CD14-positive monocyte (primary cell): ENCODE results near the gene NUMBL. TPM values are rescaled to one million over a fixed set of nuclear protein-coding genes. Genes with fewer than 3 reads are reported as not detected.

Source experiments
- DNase-seq, 3 donors: peaks; one replicate each; pipeline ENCODE4 v3.0.0-alpha.2; 2011 to 2022
- H2AFZ ChIP-seq: 2 replicates; pipeline ENCODE4 v1.6.0; 2012; ENCODE audit warnings: mild to moderate bottlenecking, low read depth, low read length, inconsistent platforms; ENCODE audit not compliant: insufficient read depth, poor library complexity, severe bottlenecking
- H3K27ac ChIP-seq, 2 donors: 1 replicate in 1 of 2; 2 replicates in 1 of 2; pipeline ENCODE4 v1.5.1; 2012 to 2013; ENCODE audit warnings: low read length in 2 of 2, control low read depth in 1 of 2, inconsistent platforms in 1 of 2, low read depth in 1 of 2, mild to moderate bottlenecking in 1 of 2
- H3K27me3 ChIP-seq, 2 donors: one replicate each; pipeline versions ENCODE4 v1.6.0 to v1.6.1; 2011 to 2013; ENCODE audit warnings: low read length in 2 of 2; ENCODE audit not compliant: control insufficient read depth in 2 of 2, insufficient read depth in 2 of 2
- H3K36me3 ChIP-seq, 2 donors: replicated peaks in 1 of 2; 1 replicate in 1 of 2; 2 replicates in 1 of 2; pipeline versions ENCODE4 v1.5.1 to v1.6.1; 2012 to 2013; ENCODE audit warnings: low read length in 2 of 2, control low read depth in 1 of 2, inconsistent platforms in 1 of 2, mild to moderate bottlenecking in 1 of 2; ENCODE audit not compliant: insufficient read depth in 2 of 2, control insufficient read depth in 1 of 2
- H3K4me1 ChIP-seq, 2 donors: 1 replicate in 1 of 2; 2 replicates in 1 of 2; pipeline versions ENCODE4 v1.5.1 to v1.6.1; 2012 to 2013; ENCODE audit warnings: low read length in 2 of 2, control low read depth in 1 of 2, inconsistent platforms in 1 of 2, mild to moderate bottlenecking in 1 of 2, moderate library complexity in 1 of 2; ENCODE audit not compliant: insufficient read depth in 2 of 2, control insufficient read depth in 1 of 2
- H3K4me2 ChIP-seq: replicated peaks from 2 replicates; pipeline ENCODE3; 2012; ENCODE audit warnings: low read length, moderate library complexity, mild to moderate bottlenecking; ENCODE audit not compliant: poor library complexity, severe bottlenecking; ENCODE audit errors: extremely low read depth
- H3K4me3 ChIP-seq, 3 experiments: fragments of 200-600 bp in 1 of 3; sonication (generic) in 1 of 3; replicated peaks in 1 of 3; 1 replicate in 2 of 3; 2 replicates in 1 of 3; pipeline ENCODE4 v1.5.1; 2011 to 2013; ENCODE audit warnings: low read length in 3 of 3, mild to moderate bottlenecking in 3 of 3, control low read depth in 2 of 3, low read depth in 2 of 3, inconsistent platforms in 1 of 3, moderate library complexity in 1 of 3
- H3K79me2 ChIP-seq: 2 replicates; pipeline ENCODE4 v1.6.0; 2012; ENCODE audit warnings: mild to moderate bottlenecking, control low read depth, inconsistent platforms, low read length, moderate library complexity; ENCODE audit not compliant: insufficient read depth
- H3K9ac ChIP-seq: 2 replicates; pipeline ENCODE4 v1.6.0; 2017; ENCODE audit warnings: low read length, mild to moderate bottlenecking; ENCODE audit not compliant: insufficient read depth, poor library complexity, severe bottlenecking
- H3K9me3 ChIP-seq, 2 donors: replicated peaks in 1 of 2; 1 replicate in 1 of 2; 2 replicates in 1 of 2; pipeline versions ENCODE4 v1.5.1 to v1.6.1; 2012 to 2013; ENCODE audit warnings: low read length in 2 of 2, control low read depth in 1 of 2; ENCODE audit not compliant: control insufficient read depth in 1 of 2, insufficient read depth in 1 of 2
- H4K20me1 ChIP-seq: 2 replicates; pipeline ENCODE4 v1.6.0; 2012; ENCODE audit warnings: mild to moderate bottlenecking, low read length, control low read depth, moderate library complexity; ENCODE audit not compliant: insufficient read depth
- H3K27ac Mint-ChIP-seq, 7 donors: one replicate each; pipeline ENCODE4 v1.8.0; 2020; ENCODE audit warnings: mild to moderate bottlenecking in 7 of 7, mixed read lengths in 7 of 7, moderate library complexity in 6 of 7, inconsistent platforms in 2 of 7
- H3K27me3 Mint-ChIP-seq, 3 donors: one replicate each; pipeline ENCODE4 v1.8.0; 2021 to 2022; ENCODE audit warnings: low read depth in 3 of 3, mild to moderate bottlenecking in 3 of 3, mixed read lengths in 3 of 3, moderate library complexity in 3 of 3, inconsistent platforms in 1 of 3
- H3K36me3 Mint-ChIP-seq, 2 donors: one replicate each; pipeline ENCODE4 v1.8.0; 2020; ENCODE audit warnings: mixed read lengths in 2 of 2, inconsistent platforms in 1 of 2, mild to moderate bottlenecking in 1 of 2
- H3K4me1 Mint-ChIP-seq: one replicate; pipeline ENCODE4 v1.8.0; 2020; ENCODE audit warnings: mild to moderate bottlenecking, mixed read lengths
- H3K4me3 Mint-ChIP-seq, 2 donors: one replicate each; pipeline ENCODE4 v1.8.0; 2020; ENCODE audit warnings: mild to moderate bottlenecking in 2 of 2, mixed read lengths in 2 of 2, moderate library complexity in 1 of 2
- H3K9me3 Mint-ChIP-seq, 7 donors: one replicate each; pipeline ENCODE4 v1.8.0; 2020 to 2022; ENCODE audit warnings: mixed read lengths in 7 of 7, mild to moderate bottlenecking in 6 of 7, moderate library complexity in 6 of 7, inconsistent platforms in 2 of 7
- CTCF ChIP-seq: fragments of 200-600 bp; IDR thresholded peaks from one replicate; pipeline ENCODE4 v1.8.0; 2022; ENCODE audit warnings: antibody characterized with exemption, mild to moderate bottlenecking
- WGBS: methylation state at CpG from one replicate; pipeline ENCODE4 v1.1.5; 2013; ENCODE audit warnings: missing lambda C conversion rate; ENCODE audit not compliant: insufficient coverage; 5-methylcytosine and 5-hydroxymethylcytosine counted together
- intact Hi-C, 2 donors: fragments of 100-400 bp; cut with micrococcal nuclease; formaldehyde crosslinking; loops; one replicate each; pipeline versions ENCODE4 v1.15.0 to v1.15.1; 2023
- polyA plus RNA-seq, 3 donors: library from polyadenylated mRNA; depleted of rRNA in 1 of 3; unstranded in 2 of 3; stranded (reverse) in 1 of 3; fragments of 300-500 nt in 2 of 3; fragments of >200 nt in 1 of 3; fragmentation: Illumina TruSeq in 2 of 3; gene quantifications; 1 replicate in 2 of 3; 2 replicates in 1 of 3; pipeline ENCODE4 v1.2.3, GENCODE V29; 2012 to 2021

NUMBL gene
- polyA plus RNA-seq, 3 donors = 0.12 to 7.2 (median 0.45) TPM

- no peaks in the 10 kb centered on the region for H3K27me3 ChIP-seq
- H3K79me2 ChIP-seq = peaks cover 37% of the 10 kb centered on the region
- peak overlapping the region; percentile 87 for H3K4me2 ChIP-seq
- Mint-ChIP-seq H3K36me3 (peaks cover 18 to 19% of the 10 kb centered on the region in 2 donors), H3K9me3 (peaks cover 0 to 8% (median 0%) of the 10 kb centered on the region in 7 donors), H3K4me1 (peaks cover 76% of the 10 kb centered on the region), H3K27ac (peak overlapping the region; percentile 20 to 89 (median 72)), H3K4me3 (peak overlapping the region; percentile 84 to 94), H3K27me3 (peaks cover 0 to 8% (median 4%) of the 10 kb centered on the region in 3 donors)
- peak overlapping the region; percentile 88 for H3K9ac ChIP-seq
- peak in 1 of 3 donors; percentile 20 for DNase-seq
- intact Hi-C loops = no loop called here
- peak overlapping the region in 1 of 2 donors; percentile 96 for H3K27ac ChIP-seq
- peak overlapping the region in 2 of 3 experiments; percentile 15 to 91 for H3K4me3 ChIP-seq
- H3K4me1 ChIP-seq = peaks cover 60 to 67% of the 10 kb centered on the region in 2 donors
- no peaks in the 10 kb centered on the region for H3K9me3 ChIP-seq
- peaks cover 10% of the 10 kb centered on the region for H4K20me1 ChIP-seq
- H3K36me3 ChIP-seq = peaks cover 2 to 12% of the 10 kb centered on the region in 2 donors
- no peak for TF ChIP-seq CTCF
- peak overlapping the region; percentile 33 for H2AFZ ChIP-seq
- WGBS = 44% methylated on average over 15 of the region's 16 CpGs
Observed at GRCh38 chr19:40718774-40719391, 28.4 kb upstream of the NUMBL start.

GRCh38 chr19:40717880-40718773 is 27.7 kb upstream of the NUMBL start:
- peaks cover 0 to 6% (median 4%) of the 10 kb centered on the region in 3 donors for H3K27me3 Mint-ChIP-seq
- peak overlapping the region; percentile 84 to 94 for H3K4me3 Mint-ChIP-seq
- intact Hi-C loops = loop anchor here in 1 of 2 donors (1.0 to 2.0 kb wide), 3 partner anchors 27 to 80 kb away; no protein-coding TSS in a partner anchor
- 82% methylated on average over 14 of the region's 20 CpGs for WGBS
- Histone ChIP-seq H3K27me3 (no peaks in the 10 kb centered on the region), H3K4me1 (peaks cover 60 to 69% of the 10 kb centered on the region in 2 donors), H3K4me3 (peak overlapping the region; percentile 57 to 91 (median 83)), H3K27ac (peak overlapping the region in 1 of 2 donors; percentile 96), H2AFZ (peak overlapping the region; percentile 96), H3K36me3 (peaks cover 0 to 6% of the 10 kb centered on the region in 2 donors), H3K79me2 (peaks cover 39% of the 10 kb centered on the region), H4K20me1 (peaks cover 8% of the 10 kb centered on the region), H3K4me2 (peak overlapping the region; percentile 87), H3K9ac (peak overlapping the region; percentile 88), H3K9me3 (no peaks in the 10 kb centered on the region)
- peaks cover 14 to 17% of the 10 kb centered on the region in 2 donors for H3K36me3 Mint-ChIP-seq
- H3K4me1 Mint-ChIP-seq = peaks cover 78% of the 10 kb centered on the region
- H3K9me3 Mint-ChIP-seq = peaks cover 0 to 3% (median 0%) of the 10 kb centered on the region in 7 donors
- TF ChIP-seq CTCF = no peak
- DNase-seq = peak in 1 of 3 donors; percentile 28
- peak overlapping the region; percentile 70 to 94 (median 86) for H3K27ac Mint-ChIP-seq
